EH (cell line): ENCODE data around the gene GLT6D1.
"Not testable (repeated sequence)": the region's sequence is repeated elsewhere in the genome, so short reads cannot be mapped to it uniquely, and the experiment has no call there.

Experiments
- DNase-seq: peaks from one replicate; pipeline ENCODE4 v3.0.0-alpha.2; 2015; ENCODE audit warnings: low read depth

The GLT6D1 gene

DNA sequence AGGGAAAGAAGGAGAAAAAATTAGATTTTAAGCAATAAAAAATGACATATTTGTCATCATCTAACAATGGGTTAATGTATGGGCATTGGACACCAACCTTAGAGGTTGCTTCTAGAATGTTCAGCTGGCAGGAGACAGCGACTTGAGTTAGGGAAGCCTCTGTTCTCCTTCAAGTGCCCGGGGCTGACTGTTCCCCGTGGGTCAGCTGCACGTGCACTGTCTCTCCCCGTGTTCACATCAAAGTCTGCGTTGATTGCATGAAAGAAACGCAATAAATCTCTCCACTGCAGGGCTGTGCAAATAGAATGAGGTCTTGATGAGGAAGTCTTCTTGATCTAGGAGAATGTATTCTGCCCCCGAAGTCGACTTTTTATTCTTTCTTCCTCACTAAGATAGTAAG lies at the start of gene GLT6D1:
GLT6D1 (minus strand) TSS at position 345 of the 400 bp plus-strand sequence. CDS start 353 bp downstream, outside the sequence.
- no peak for DNase-seq

DNA sequence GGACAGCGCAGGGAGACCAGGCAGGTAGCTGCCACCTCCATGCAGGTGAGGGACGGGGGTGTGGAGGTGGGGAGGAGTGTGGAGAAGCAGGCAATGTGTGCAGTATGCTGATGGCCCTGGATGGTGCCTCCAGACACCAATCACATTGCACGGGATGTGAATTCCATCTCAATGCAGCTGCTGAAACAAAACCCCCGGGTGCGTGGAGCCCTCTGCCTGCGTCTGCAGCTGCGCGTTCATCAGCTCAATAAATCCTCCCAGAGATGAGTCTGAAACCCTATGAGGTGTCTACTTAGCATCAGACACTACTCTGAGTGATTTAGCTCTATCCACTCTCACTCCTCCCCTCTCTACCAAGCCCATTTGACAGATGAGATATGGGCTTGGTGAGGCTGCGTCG lies 49.7 kb upstream of the GLT6D1 start:
- DNase-seq, result no peak

GRCh38 chr9:135687216-135687615 lies 47.9 kb upstream of the GLT6D1 start:
- DNase-seq, result no peak

DNA sequence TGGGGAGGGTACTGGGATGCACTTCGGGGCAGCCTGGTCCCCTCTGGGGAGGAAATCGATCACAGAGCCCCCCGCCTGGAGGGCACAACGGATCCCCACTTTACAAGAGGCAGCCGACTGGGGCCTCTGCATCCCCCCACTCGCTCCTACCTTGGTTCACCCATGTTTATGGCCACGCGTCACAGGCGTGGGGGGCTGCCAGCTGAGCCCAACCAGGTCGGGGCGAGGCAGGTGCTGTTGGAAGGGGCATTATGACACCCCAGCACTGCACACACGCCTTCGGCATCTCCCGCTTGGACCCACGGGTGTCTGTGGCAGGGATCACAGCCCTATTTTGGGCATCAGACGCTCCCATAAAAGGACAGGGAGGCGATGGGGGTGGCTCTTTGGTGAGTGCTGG lies 45.4 kb upstream of the GLT6D1 start:
- no peak for DNase-seq

GRCh38 chr9:135683401-135684034 lies 44.2 kb upstream of the GLT6D1 start:
- no peak for DNase-seq

- DNase-seq, result no peak
Observed at GRCh38 chr9:135681161-135681560, 41.8 kb upstream of the GLT6D1 start.

- no peak for DNase-seq
Observed at GRCh38 chr9:135680056-135680455, 40.7 kb upstream of the GLT6D1 start.

DNA sequence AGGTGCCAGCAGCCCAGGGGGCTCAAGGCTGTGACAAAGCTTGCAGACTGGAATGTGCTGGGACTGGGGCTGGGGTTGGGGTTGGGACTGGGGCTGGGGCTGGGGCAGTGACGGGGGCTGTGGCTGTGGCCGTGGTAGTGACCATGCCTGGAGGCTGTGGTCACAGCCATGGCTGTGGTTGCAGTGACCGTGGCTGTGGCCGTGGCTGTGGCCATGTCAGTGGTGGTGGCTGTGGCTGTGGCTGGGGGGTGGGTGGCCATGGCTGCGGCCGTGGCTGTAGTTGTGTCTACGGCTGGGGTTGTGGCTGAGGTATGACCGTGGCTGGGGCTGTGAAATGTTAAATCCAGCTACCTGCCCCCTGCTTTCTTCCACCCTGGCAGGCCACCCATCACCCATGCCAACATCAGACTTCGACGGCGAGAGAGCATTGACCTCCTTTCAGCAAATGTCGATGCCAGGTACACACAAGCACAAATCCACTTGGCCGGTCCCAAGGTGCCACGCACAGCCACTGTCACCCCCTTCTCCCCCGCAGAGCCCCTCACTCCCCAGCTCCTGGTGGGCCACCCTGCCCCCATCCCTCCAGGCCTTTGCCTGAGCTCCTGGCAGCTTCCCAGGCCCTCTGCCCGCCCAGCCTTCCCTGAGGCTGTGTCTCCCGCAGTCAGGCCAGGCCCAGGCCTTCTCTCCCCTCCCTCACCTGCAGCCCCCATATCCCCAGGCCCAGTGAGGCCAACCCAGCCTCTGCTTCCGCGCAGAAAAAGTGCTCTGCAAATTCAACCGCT lies 39.1 kb upstream of the GLT6D1 start:
- no peak for DNase-seq

DNA sequence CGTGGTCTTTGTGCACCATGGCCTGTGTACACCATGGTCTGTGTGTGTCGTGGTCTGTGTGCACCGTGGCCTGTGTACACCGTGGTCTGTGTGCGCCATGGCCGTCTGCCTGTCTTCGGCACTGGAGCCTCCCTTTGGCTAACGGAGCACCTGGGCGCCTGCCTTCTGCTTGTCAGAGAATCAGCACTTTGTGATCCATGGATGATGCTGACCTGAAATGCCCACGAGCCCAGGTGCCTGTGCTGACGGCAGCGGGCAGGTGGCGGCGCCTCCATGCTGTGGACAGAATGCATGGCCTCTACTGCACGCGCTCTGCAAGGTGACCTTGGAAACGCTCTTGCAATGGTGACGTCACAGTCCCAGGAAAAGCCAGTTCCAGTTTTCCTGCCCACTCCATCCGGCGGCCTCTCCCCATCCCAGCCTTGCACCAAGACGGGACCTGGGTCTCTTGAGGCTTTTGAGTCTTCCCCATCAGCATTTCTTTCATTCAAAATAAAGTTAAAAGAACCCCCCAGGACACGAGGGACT lies 38.4 kb upstream of the GLT6D1 start:
- no peak for DNase-seq

DNA sequence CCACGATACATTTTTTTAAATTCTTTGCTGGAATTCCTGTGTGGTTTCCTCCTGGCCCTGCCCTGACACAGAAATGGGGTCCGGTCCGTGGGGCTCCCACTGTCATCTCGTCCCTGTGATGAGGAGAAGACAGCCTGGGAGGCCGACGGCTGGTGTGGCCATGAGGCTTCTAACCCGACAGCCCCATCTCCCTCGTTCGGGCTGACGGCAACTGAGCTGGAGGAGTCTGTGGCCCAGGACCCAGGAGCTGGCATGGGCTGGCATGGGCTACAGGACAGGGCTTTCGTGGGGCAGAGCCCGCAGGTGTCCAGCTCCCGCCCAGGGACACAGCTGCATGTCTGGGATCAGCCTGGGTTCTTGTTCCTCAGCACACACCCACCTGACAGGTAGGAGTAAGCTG lies 37.6 kb upstream of the GLT6D1 start:
- DNase-seq, result no peak

DNA sequence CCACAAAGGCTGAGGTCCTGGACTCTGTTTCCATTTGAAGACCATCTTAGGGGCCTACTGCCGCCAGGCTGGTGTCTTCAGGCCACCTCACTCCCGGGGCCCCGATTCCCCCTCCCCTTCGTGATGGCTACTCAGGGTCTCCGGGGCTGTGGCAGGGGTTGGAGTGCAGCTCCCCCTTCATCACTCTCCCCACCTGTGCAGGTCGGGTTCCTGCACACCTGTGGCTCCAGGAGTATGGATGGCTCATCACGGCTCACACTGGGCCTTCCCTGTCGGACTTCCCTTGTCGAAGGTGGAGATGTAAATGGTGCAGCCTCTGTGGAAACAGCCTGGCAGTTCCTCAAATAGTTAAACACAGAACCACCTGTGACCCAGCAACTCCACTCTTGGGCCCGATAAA lies 35.6 kb upstream of the GLT6D1 start:
- DNase-seq, result no peak

DNA sequence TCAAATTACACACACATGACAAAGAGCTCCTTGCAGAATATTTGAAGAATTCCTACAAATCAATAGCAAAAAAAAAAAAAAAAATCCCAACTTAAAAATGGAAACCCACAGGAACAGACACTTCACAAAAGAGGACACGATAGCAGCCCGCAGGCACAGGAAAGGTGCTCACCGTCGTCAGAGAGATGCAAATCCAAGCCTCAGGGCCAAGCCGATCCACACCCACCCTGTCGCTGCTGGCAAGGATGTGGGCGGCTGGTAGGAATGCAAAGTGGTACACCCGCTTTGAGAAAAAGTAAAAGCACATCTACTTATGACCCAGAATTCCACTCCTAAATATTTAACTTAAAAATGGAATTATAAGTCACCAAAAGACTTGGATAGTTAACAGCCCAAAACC lies 34.6 kb upstream of the GLT6D1 start:
- DNase-seq, result no peak

GRCh38 chr9:135672786-135673185 lies 33.4 kb upstream of the GLT6D1 start:
- not testable (repeated sequence) for DNase-seq

- no peak for DNase-seq
Observed at GRCh38 chr9:135671591-135672041, 32.3 kb upstream of the GLT6D1 start.

DNA sequence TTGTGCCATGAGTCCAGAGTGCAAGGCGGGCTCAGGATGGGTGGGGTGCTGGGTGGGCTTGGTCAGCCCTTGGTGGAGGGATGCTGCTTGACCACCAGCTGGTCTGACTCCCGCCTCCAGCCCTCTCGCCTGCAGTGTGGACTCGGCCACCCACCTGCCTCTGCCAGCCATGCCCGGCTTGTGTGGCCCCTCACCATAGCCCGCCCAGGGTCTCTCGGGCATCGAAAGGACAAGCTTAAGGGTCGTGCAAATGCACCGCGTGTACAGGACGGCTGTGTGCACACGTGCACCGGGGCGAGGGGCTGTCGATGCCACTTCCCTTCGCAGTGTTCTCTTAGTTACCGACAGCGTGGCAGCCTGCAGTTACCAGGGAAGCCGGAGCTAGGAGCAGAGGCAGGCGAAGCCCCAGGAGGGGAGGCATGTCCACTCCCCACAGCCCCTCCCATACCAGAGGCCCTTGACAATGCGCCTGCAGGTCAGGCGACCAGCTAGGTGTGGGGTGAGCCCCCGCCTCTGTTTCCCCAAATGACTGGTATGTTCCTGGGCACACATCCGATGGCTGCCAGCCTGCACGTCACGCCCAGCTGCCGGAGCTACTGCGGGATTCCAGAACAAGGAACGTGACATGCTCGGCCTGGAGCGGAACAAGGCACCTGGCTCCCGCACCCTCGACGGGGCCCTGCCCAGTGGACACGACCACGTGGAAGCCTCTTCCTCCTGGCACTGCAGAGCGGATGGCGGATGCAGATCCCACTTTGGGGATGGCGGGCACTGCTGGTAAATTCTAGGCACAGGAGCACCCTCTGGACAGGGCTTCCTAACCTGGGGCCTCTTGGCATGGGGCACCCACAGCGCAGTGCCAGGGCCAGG lies 31.6 kb upstream of the GLT6D1 start:
- DNase-seq, result no peak

DNA sequence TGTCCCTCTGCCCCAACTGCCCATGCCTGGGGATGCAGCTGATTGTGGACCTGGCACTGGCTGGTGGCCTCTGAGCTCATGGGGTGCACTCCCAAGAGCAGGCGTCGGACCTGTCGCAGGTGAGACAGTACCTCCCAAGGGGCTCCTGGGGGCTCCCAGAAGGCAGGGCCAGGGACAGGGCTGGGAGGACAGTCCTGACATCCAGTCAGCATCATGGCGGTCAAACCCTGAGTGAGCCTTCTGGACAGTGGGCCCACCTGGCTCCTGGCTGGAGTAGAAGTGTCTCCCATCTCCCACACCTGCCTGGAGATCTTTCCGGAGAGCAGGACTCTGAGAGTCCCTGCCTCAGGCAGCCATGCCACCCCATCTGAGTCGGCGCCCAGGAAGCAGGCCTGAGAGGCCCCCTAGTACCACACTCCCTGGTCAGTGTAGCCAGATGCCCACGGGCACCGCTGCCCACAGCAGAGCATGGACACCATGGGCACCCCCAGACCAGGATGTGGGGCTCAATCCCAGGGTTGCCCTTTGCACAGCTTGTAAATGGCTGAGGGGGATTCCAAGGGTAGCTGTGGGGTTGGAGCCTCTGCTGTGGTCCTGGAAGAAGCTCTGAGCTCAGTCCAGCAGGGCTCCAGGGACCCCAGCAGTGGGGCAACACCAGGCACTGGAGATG lies 30.4 kb upstream of the GLT6D1 start:
- DNase-seq, result no peak

DNA sequence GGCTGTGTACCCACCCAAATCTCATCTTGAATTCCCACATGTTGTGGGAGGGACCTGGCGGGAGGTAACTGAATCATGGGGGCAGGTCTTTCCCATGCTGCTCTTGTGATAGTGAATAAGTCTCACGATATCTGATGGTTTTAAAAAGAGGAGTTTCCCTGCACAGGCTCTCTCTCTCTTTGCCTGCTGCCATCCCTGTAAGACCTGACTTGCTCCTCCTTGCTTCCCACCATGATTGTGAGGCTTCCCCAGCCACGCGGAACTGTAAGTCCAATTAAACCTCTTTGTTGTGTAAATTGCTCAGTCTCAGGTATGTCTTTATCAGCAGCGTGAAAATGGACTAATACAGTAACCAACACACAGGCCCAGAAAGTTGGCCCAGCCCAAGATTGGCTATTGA lies 29.7 kb upstream of the GLT6D1 start:
- not testable (repeated sequence) for DNase-seq

DNA sequence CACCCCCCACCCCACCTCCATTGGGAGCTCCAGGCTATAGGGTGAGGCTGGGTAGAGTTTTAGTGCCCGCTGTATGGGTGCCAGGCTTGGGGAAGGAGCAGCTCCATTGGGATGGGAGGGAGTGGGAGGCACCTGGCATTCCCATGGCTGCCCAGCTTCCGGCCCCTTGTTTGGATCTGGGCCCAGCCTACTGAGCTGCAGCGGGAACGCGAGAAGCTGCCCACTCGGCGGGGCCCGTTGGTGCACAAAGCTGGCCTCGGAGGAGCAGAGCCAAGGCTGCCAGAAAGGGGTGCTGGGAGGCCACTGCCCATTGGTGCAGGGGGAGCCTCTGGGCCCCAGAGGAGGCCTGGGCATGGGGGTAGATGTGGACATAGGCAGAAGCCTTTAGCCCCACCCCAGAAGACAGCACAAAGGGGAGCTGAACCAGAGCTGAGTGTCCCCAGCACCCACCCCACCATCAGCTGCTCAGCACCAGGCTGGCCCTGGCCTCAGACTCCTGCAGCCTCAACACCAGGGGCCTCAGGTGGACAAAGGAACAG lies 28.2 kb upstream of the GLT6D1 start:
- DNase-seq, result no peak

DNA sequence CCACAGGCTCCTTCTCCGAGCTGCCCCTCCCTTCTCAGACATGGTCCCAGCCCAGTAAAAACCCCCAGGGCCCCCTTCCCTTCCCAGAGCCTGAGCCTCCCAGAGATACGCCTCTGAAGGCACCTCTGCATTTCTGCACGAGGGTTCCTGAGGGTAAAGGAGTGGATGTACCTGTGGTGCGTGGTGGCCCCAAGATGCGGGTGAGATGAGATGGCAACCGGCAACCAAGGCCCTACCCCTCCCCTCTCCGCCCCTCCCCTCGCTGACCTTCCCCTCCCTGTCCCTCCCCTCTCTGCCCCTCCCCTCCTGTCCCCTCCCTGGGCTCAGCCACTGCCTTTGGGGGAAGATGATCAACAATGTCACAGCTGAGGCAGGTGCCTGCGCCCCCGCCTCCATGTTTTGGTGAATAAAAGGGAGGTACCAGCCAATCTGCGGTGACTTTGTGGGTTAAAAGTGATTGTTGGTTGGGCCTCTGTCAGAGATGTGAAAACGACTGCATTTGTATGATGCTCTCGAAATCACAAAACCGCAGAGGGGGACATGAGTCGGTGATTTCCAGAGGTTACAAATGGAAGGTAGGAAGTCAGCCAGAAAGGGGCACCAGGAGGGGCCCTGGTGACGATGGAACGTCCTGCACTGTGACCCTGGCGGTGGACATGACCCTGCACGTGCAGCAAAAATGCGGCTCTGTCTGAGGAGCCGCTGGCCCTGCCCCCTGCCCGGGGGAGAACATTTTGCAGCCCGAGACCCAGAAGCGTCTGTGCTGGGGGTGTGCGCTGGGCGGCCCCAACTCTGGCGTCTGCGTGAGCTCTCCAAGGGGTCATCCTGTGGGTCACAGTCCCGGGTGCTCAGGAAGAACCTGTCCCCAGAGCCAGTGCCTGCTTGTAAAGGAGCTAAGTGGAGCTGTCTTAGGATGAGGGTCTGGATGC lies 27.5 kb upstream of the GLT6D1 start:
- DNase-seq, result no peak

DNA sequence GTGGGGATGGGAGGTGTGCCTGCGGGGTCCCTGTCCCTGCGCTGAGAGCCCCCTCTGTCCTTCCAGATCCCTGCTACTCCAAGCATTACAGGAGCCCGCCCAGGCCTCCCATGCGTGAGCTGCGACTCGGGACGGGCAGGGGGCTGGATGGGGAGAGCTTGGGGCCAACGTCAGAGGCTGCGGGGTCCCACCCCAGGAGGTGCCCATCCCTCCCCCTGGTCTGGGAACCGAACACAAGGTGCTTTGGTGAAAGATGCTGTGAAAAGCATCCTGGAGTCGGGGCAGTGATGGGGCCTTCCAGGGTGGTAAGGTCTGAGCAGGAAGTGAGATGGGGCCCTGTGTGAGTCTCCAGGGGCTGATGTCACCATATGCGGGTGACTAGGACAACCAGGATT lies 26.5 kb upstream of the GLT6D1 start:
- no peak for DNase-seq
